ENCODE data around the gene OR1F1. TPM values are rescaled to one million over a fixed set of nuclear protein-coding genes. Genes with fewer than 3 reads are reported as not detected.

The OR1F1 gene
- total RNA-seq, 4 donors from 2014 or later = not detected

GRCh38 chr16:3182608-3183444, 5.2 kb upstream of the OR1F1 start:
- Histone ChIP-seq H3K4me3 (peak overlapping the region; percentile 39), H3K36me3 (no peaks in the 10 kb centered on the region), H3K9me3 (no peaks in the 10 kb centered on the region), H3K27ac (no peak overlapping the region), H3K4me1 (peaks cover 12% of the 10 kb centered on the region), H3K27me3 (peaks cover 99% of the 10 kb centered on the region)
- no peak for TF ChIP-seq POLR2A (IDR thresholded peaks at IDR 0.05)
- no peak for TF ChIP-seq POLR2AphosphoS5 (IDR thresholded peaks at IDR 0.05)
- TF ChIP-seq EP300 (IDR thresholded peaks at IDR 0.05) = no peak
- TF ChIP-seq CTCF (IDR thresholded peaks at IDR 0.05) = peak in 1 of 2 donors; percentile 20
- WGBS = 1% methylated on average over 37 of the region's 72 CpGs
- no peak for DNase-seq (ENCODE audit: low spot score in 2 of 2)

- peaks cover 99% of the 10 kb centered on the region for H3K27me3 ChIP-seq
- no peak for DNase-seq (ENCODE audit: low spot score in 2 of 2)
- no peak for TF ChIP-seq POLR2AphosphoS5 (IDR thresholded peaks at IDR 0.05)
- no peak for TF ChIP-seq EP300 (IDR thresholded peaks at IDR 0.05)
- no peak for TF ChIP-seq POLR2A (IDR thresholded peaks at IDR 0.05)
- WGBS = 3% methylated on average over 42 of the region's 42 CpGs
- no peaks in the 10 kb centered on the region for H3K9me3 ChIP-seq
- no peak overlapping the region for H3K27ac ChIP-seq
- no peaks in the 10 kb centered on the region for H3K36me3 ChIP-seq
- peaks cover 18% of the 10 kb centered on the region for H3K4me1 ChIP-seq
- peak overlapping the region; percentile 39 for H3K4me3 ChIP-seq
These were observed 4.4 kb upstream of the OR1F1 start for GRCh38 chr16:3183445-3184139.

- H3K27ac ChIP-seq = no peak overlapping the region
- WGBS = 72% methylated on average over 23 of the region's 23 CpGs
- TF ChIP-seq EP300 (IDR thresholded peaks at IDR 0.05) (no peak), POLR2A (IDR thresholded peaks at IDR 0.05) (no peak), CTCF (IDR thresholded peaks at IDR 0.05) (no peak), POLR2AphosphoS5 (IDR thresholded peaks at IDR 0.05) (no peak)
- H3K27me3 ChIP-seq = peaks cover 99% of the 10 kb centered on the region
- no peaks in the 10 kb centered on the region for H3K9me3 ChIP-seq
- no peaks in the 10 kb centered on the region for H3K36me3 ChIP-seq
- H3K4me3 ChIP-seq = no peak overlapping the region
- DNase-seq (ENCODE audit: low spot score in 2 of 2) = no peak
- peaks cover 34% of the 10 kb centered on the region for H3K4me1 ChIP-seq
These were observed 886 bp upstream of the OR1F1 start for GRCh38 chr16:3186946-3187690.

- Histone ChIP-seq H3K4me1 (peaks cover 23% of the 10 kb centered on the region), H3K4me3 (peak overlapping the region; percentile 19), H3K9me3 (no peaks in the 10 kb centered on the region), H3K27ac (no peak overlapping the region), H3K27me3 (peaks cover 99% of the 10 kb centered on the region), H3K36me3 (no peaks in the 10 kb centered on the region)
- no peak for DNase-seq (ENCODE audit: low spot score in 2 of 2)
- TF ChIP-seq CTCF (IDR thresholded peaks at IDR 0.05) (no peak), POLR2AphosphoS5 (IDR thresholded peaks at IDR 0.05) (no peak), EP300 (IDR thresholded peaks at IDR 0.05) (no peak), POLR2A (IDR thresholded peaks at IDR 0.05) (no peak)
- WGBS = 3% methylated on average over 6 of the region's 13 CpGs
These were observed 596 bp downstream of the OR1F1 start for GRCh38 chr16:3188675-3188924.

GRCh38 chr16:3188925-3189825, 1.2 kb downstream of the OR1F1 start:
- DNase-seq (ENCODE audit: low spot score in 2 of 2) = no peak
- WGBS = 2% methylated on average over 37 of the region's 61 CpGs
- TF ChIP-seq POLR2AphosphoS5 (IDR thresholded peaks at IDR 0.05) (no peak), EP300 (IDR thresholded peaks at IDR 0.05) (no peak), POLR2A (IDR thresholded peaks at IDR 0.05) (no peak)
- Histone ChIP-seq H3K27ac (no peak overlapping the region), H3K9me3 (no peaks in the 10 kb centered on the region), H3K36me3 (no peaks in the 10 kb centered on the region), H3K4me3 (peak overlapping the region; percentile 19), H3K4me1 (peaks cover 22% of the 10 kb centered on the region), H3K27me3 (peaks cover 99% of the 10 kb centered on the region)
